Measurements from ENCODE around the gene BLACAT1.
"Not testable (repeated sequence)": the region's sequence is repeated elsewhere in the genome, so short reads cannot be mapped to it uniquely, and the experiment has no call there.

GRCh38 chr1:205432692-205433091 lies 23.2 kb downstream of the BLACAT1 start:
- TF ChIP-seq, protein P1, sequence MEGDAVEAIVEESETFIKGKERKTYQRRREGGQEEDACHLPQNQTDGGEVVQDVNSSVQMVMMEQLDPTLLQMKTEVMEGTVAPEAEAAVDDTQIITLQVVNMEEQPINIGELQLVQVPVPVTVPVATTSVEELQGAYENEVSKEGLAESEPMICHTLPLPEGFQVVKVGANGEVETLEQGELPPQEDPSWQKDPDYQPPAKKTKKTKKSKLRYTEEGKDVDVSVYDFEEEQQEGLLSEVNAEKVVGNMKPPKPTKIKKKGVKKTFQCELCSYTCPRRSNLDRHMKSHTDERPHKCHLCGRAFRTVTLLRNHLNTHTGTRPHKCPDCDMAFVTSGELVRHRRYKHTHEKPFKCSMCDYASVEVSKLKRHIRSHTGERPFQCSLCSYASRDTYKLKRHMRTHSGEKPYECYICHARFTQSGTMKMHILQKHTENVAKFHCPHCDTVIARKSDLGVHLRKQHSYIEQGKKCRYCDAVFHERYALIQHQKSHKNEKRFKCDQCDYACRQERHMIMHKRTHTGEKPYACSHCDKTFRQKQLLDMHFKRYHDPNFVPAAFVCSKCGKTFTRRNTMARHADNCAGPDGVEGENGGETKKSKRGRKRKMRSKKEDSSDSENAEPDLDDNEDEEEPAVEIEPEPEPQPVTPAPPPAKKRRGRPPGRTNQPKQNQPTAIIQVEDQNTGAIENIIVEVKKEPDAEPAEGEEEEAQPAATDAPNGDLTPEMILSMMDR (conservative IDR thresholded peaks at IDR 0.05): not testable (repeated sequence)
- not testable (repeated sequence) for TF ChIP-seq EZH2 (IDR thresholded peaks at IDR 0.05; ENCODE audit: low read depth)
